Myocyte (in vitro differentiated cells): ENCODE data around the gene PPP2R5D. TPM values are rescaled to one million over a fixed set of nuclear protein-coding genes. Genes with fewer than 3 reads are reported as not detected.
A peak's percentile ranks its signal among the peaks of the same experiment; 100 is the strongest.

Experiments used
- DNase-seq: peaks from one replicate; pipeline ENCODE4 v3.0.0-alpha.2; 2012; ENCODE audit warnings: low read depth
- total RNA-seq: library from RNA; depleted of rRNA; stranded (reverse); fragments of >200 nt; gene quantifications from 2 replicates; pipeline ENCODE4 v1.2.3, GENCODE V29; 2014

The PPP2R5D gene
- total RNA-seq, 1 donor from 2014 or later = 50.5 TPM

GRCh38 chr6:42963179-42963854 lies 21.1 kb upstream of the PPP2R5D start:
- no peak for DNase-seq

- DNase-seq = peak; percentile 22
These were observed 20.3 kb upstream of the PPP2R5D start for GRCh38 chr6:42963855-42964605.

GRCh38 chr6:42966571-42966970 lies 17.8 kb upstream of the PPP2R5D start:
- no peak for DNase-seq

- no peak for DNase-seq
These were observed 17.1 kb upstream of the PPP2R5D start for GRCh38 chr6:42967228-42967627.

GRCh38 chr6:42968126-42968701 lies 16.2 kb upstream of the PPP2R5D start:
- DNase-seq = no peak

- DNase-seq = no peak
These were observed 15.6 kb upstream of the PPP2R5D start for GRCh38 chr6:42968783-42969182.

- no peak for DNase-seq
These were observed 14.9 kb upstream of the PPP2R5D start for GRCh38 chr6:42969431-42969830.

GRCh38 chr6:42969934-42970333 lies 14.4 kb upstream of the PPP2R5D start:
- DNase-seq = no peak

GRCh38 chr6:42970871-42971612 lies 13.3 kb upstream of the PPP2R5D start:
- DNase-seq = peak; percentile 35

- DNase-seq = peak; percentile 29
These were observed 12.5 kb upstream of the PPP2R5D start for GRCh38 chr6:42971746-42972327.

- DNase-seq = no peak
These were observed 10.4 kb upstream of the PPP2R5D start for GRCh38 chr6:42973926-42974325.

GRCh38 chr6:42974919-42975505 lies 9.4 kb upstream of the PPP2R5D start:
- DNase-seq = no peak

- peak; percentile 76 for DNase-seq
These were observed 5.9 kb upstream of the PPP2R5D start for GRCh38 chr6:42978487-42978838.

GRCh38 chr6:42978839-42979522 lies 5.4 kb upstream of the PPP2R5D start, which contains the start of gene PEX6:
Gene PEX6, minus strand, starts transcription at chr6:42979181. Its CDS starts 31 bp downstream, at chr6:42979150.
- peak; percentile 84 for DNase-seq

- no peak for DNase-seq
These were observed 4.7 kb upstream of the PPP2R5D start for GRCh38 chr6:42979523-42980177.

GRCh38 chr6:42981836-42982235 lies 2.5 kb upstream of the PPP2R5D start:
- DNase-seq = no peak

- DNase-seq = peak; percentile 23
These were observed 630 bp downstream of the PPP2R5D start for GRCh38 chr6:42984924-42985475.

- DNase-seq = no peak
These were observed 3.4 kb downstream of the PPP2R5D start for GRCh38 chr6:42987533-42988451.
